ENCODE results near the gene DR1. TPM values are rescaled to one million over a fixed set of nuclear protein-coding genes. Genes with fewer than 3 reads are reported as not detected.

DR1 gene
- polyA plus RNA-seq, 3 donors: 13.5 to 61.8 (median 61.0) TPM

GRCh38 chr1:93344886-93345632 lies 648 bp upstream of the DR1 start:
- H3K27ac Mint-ChIP-seq: peak overlapping the region; percentile 96 to 99 (median 98)
- no peaks in the 10 kb centered on the region for H3K9me3 Mint-ChIP-seq
- H2AFZ ChIP-seq (ENCODE audit: insufficient read depth, low read depth, low read length, poor library complexity, severe bottlenecking): peak overlapping the region; percentile 98
- no peaks in the 10 kb centered on the region for H3K27me3 Mint-ChIP-seq (ENCODE audit: low read depth in 3 of 3)
- H3K9ac ChIP-seq (ENCODE audit: insufficient read depth, low read length, poor library complexity, severe bottlenecking): peak overlapping the region; percentile 89
- H3K4me3 ChIP-seq (replicated peaks in 1 of 3; ENCODE audit: low read depth in 2 of 3, low read length in 3 of 3): peak overlapping the region; percentile 80 to 99 (median 97)
- H3K4me1 ChIP-seq (ENCODE audit: control insufficient read depth in 1 of 2, insufficient read depth in 2 of 2, low read length in 2 of 2): peaks cover 18 to 36% of the 10 kb centered on the region in 2 donors
- TF ChIP-seq CTCF (IDR thresholded peaks at IDR 0.05): no peak
- peaks cover 57% of the 10 kb centered on the region for H3K79me2 ChIP-seq (ENCODE audit: insufficient read depth, low read length)
- peaks cover 36% of the 10 kb centered on the region for H4K20me1 ChIP-seq (ENCODE audit: insufficient read depth, low read length)
- peaks cover 3 to 5% of the 10 kb centered on the region in 2 donors for H3K36me3 Mint-ChIP-seq
- peaks cover 36% of the 10 kb centered on the region for H3K4me1 Mint-ChIP-seq
- intact Hi-C loops (cut with micrococcal nuclease): loop anchor here (5.0 to 10.0 kb wide), 3 partner anchors 163 to 530 kb away; partner anchors contain the start of genes CCDC18 (in 1 of the 2), DNTTIP2 (in 1 of the 2) and TMED5 (in 1 of the 2)
- DNase-seq: peak; percentile 34 to 60 (median 55)
- peak overlapping the region; percentile 95 to 98 for H3K27ac ChIP-seq (ENCODE audit: low read depth in 1 of 2, low read length in 2 of 2)
- no peaks in the 10 kb centered on the region for H3K9me3 ChIP-seq (replicated peaks in 1 of 2; ENCODE audit: control insufficient read depth in 1 of 2, insufficient read depth in 1 of 2, low read length in 2 of 2)
- H3K4me3 Mint-ChIP-seq: peak overlapping the region; percentile 99 to 100
- H3K27me3 ChIP-seq (ENCODE audit: control insufficient read depth in 2 of 2, insufficient read depth in 2 of 2, low read length in 2 of 2): no peaks in the 10 kb centered on the region
- peaks cover under 1 to 1% of the 10 kb centered on the region in 2 donors for H3K36me3 ChIP-seq (replicated peaks in 1 of 2; ENCODE audit: control insufficient read depth in 1 of 2, insufficient read depth in 2 of 2, low read length in 2 of 2)
- H3K4me2 ChIP-seq (replicated peaks; ENCODE audit: extremely low read depth, low read length, poor library complexity, severe bottlenecking): peak overlapping the region; percentile 81
- WGBS (ENCODE audit: insufficient coverage): no CpG with 5 or more reads among the region's 12 CpGs

- Histone ChIP-seq H2AFZ (ENCODE audit: insufficient read depth, low read depth, low read length, poor library complexity, severe bottlenecking) (peak overlapping the region; percentile 98), H4K20me1 (ENCODE audit: insufficient read depth, low read length) (peaks cover 50% of the 10 kb centered on the region), H3K9ac (ENCODE audit: insufficient read depth, low read length, poor library complexity, severe bottlenecking) (peak overlapping the region; percentile 89), H3K4me2 (replicated peaks; ENCODE audit: extremely low read depth, low read length, poor library complexity, severe bottlenecking) (peak overlapping the region; percentile 81), H3K36me3 (replicated peaks in 1 of 2; ENCODE audit: control insufficient read depth in 1 of 2, insufficient read depth in 2 of 2, low read length in 2 of 2) (peaks cover 3 to 8% of the 10 kb centered on the region in 2 donors), H3K79me2 (ENCODE audit: insufficient read depth, low read length) (peaks cover 72% of the 10 kb centered on the region), H3K27ac (ENCODE audit: low read depth in 1 of 2, low read length in 2 of 2) (peak overlapping the region; percentile 95 to 98), H3K27me3 (ENCODE audit: control insufficient read depth in 2 of 2, insufficient read depth in 2 of 2, low read length in 2 of 2) (no peaks in the 10 kb centered on the region), H3K4me1 (ENCODE audit: control insufficient read depth in 1 of 2, insufficient read depth in 2 of 2, low read length in 2 of 2) (peaks cover 22 to 43% of the 10 kb centered on the region in 2 donors), H3K9me3 (replicated peaks in 1 of 2; ENCODE audit: control insufficient read depth in 1 of 2, insufficient read depth in 1 of 2, low read length in 2 of 2) (no peaks in the 10 kb centered on the region), H3K4me3 (replicated peaks in 1 of 3; ENCODE audit: low read depth in 2 of 3, low read length in 3 of 3) (peak overlapping the region; percentile 80 to 99 (median 97))
- TF ChIP-seq CTCF (IDR thresholded peaks at IDR 0.05): no peak
- 0% methylated on average over 13 of the region's 22 CpGs for WGBS (ENCODE audit: insufficient coverage)
- intact Hi-C loops (cut with micrococcal nuclease): loop anchor here (5.0 to 10.0 kb wide), 3 partner anchors 164 to 528 kb away; partner anchors contain the start of genes CCDC18 (in 1 of the 2), DNTTIP2 (in 1 of the 2) and TMED5 (in 1 of the 2)
- no peaks in the 10 kb centered on the region for H3K27me3 Mint-ChIP-seq (ENCODE audit: low read depth in 3 of 3)
- peak overlapping the region; percentile 96 to 99 (median 98) for H3K27ac Mint-ChIP-seq
- peaks cover 43% of the 10 kb centered on the region for H3K4me1 Mint-ChIP-seq
- DNase-seq: peak; percentile 27 to 62 (median 46)
- H3K4me3 Mint-ChIP-seq: peak overlapping the region; percentile 99 to 100
- peaks cover 5 to 6% of the 10 kb centered on the region in 2 donors for H3K36me3 Mint-ChIP-seq
- no peaks in the 10 kb centered on the region for H3K9me3 Mint-ChIP-seq
Observed at GRCh38 chr1:93346421-93346993, 800 bp downstream of the DR1 start.
